HG02938 (cell line): ENCODE measurements around the gene KANSL1.

Experiments used
- ATAC-seq: cut with Tn5 transposase; IDR thresholded peaks from one replicate; pipeline ENCODE4 v1.9.1; 2021; ENCODE audit warnings: mild to moderate bottlenecking, moderate library complexity; ENCODE audit not compliant: unreplicated experiment

Gene KANSL1

GRCh38 chr17:46043606-46044005 lies 149.6 kb downstream of the KANSL1 start:
- no peak for ATAC-seq

DNA sequence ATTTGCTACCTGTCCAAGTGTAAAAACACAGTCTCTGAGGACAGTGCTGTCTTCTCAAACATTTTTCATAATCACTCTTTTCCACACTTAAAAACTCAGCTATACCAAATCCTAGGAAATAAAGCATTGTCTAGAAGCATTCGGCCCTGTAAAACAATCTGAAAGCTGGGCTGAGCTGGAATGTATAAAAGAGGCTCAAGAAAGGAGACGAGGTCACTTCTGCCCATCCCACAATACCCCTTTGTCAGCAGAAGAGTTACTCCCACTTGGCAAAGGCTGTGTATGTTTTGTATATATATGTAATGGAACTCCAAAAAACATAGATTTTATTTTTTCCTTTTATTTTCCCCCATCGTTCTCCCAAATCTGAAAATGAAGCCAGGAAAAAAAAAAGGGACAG lies 150.3 kb downstream of the KANSL1 start:
- no peak for ATAC-seq

DNA sequence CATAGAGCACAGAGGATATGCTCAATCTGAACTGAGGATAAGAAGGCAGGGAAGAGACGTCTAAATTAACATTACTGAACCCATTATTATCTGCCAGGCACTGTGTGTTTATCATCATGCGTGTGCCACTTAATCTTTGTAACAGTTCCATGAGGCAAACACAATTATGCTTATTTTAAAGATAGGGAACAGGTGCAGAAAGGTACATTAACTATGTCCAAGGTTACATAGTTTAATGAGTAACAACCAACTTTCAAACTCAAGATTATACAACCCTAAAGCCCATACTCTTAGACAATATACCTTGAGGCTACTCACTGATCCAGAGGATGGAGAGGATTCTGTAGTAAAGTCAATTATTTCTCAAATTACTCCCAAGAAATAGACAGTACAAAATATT lies 151.0 kb downstream of the KANSL1 start:
- ATAC-seq = no peak

GRCh38 chr17:46039592-46040186 lies 153.5 kb downstream of the KANSL1 start:
- ATAC-seq = no peak

DNA sequence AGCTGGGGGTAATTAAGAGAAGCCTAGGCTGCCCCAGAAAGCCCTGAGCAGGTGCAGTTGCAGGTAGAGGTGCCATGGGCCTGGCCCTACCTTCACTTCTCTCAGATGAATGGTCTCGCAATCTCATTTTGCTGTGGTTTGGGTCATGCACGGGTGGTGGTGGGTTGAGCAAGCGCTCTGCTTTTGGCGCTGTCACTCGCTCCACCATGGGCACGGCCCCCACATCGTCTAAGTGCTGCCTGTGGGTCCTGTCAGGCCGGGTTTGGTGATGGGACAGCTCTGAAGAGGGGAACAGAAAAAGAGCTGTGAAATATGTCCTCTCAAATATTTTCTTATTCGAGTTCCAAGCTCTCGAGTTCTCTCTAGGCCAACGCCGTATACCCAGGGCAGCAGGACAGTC lies 154.3 kb downstream of the KANSL1 start:
- ATAC-seq = no peak

- ATAC-seq = no peak
These were observed 154.8 kb downstream of the KANSL1 start for GRCh38 chr17:46038414-46038813.

DNA sequence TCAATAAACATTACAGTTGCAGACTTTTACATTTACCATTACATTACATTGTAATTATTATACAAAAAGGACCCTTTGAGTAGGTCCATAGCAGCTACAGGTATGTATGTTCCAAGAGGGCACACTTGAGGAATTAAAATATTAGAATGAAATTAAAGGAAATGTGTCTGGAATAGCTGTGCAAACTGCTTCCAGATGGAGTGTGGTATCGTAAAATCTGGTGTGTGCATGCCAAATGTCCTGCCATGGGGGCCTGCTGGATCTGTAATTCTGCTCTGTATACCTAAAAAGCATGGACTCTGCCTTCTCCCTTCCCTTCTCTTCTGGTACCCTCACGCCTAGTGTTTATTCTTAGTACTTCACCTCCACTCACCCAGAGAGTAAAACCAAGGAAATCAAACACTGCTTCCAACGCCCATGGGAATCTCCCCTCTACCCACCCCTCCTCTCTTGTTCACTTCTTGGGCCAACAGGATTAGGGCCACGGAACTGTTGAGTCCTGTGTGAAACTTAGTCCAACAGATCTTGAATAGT lies 155.4 kb downstream of the KANSL1 start:
- no peak for ATAC-seq

- no peak for ATAC-seq
These were observed 156.7 kb downstream of the KANSL1 start for GRCh38 chr17:46036491-46036890.

DNA sequence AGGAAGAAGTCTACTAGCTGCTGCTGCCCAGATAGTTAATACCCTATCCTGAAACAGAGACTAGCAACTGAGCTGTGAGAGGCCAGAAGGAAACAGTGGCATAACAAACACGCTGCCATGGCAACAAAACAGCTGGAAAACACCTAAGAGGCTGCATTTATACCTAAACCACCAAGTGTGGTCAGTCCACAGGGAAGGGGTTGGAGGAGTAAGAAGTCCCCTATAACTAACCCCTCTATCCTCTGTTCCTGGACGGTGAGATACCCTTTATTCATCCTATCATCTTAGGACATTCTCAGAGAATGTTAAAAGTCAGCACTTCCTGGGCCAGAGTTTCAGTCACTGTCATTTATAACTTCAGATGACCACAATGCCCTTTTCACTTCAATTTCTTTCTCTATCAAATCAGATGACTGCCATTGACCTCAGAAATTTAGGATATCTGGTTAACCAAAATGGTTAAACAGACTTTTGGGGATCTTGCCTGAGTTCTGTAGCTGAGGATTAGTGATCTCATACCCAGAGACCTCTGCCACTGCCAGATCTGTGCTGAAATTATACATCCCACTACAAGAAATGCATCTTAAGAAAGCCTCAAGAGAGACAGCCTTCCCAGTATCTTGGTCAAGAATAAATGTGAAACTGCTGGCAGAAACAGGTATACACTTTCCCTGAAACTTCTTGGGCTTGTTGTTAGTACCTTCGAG lies 158.0 kb downstream of the KANSL1 start:
- no peak for ATAC-seq

DNA sequence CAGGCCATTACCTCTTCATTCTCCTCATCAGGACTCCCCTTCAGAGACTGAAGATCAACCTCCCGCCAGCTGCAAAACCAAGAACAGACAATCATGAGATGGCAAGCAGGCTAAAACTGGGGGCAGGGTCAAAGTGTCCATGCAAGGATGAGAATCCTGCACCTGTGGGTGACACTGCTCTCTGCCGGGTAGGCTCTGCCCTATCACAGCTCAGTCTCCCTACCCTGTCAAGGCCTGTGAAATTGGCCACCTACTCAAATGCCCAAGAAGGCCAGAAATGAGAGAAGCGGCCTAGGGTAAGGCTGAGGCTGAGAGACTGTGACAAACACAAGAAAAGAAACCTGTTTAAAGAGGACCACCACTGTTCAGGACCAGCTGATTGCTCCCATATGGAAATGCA lies 159.8 kb downstream of the KANSL1 start:
- no peak for ATAC-seq

DNA sequence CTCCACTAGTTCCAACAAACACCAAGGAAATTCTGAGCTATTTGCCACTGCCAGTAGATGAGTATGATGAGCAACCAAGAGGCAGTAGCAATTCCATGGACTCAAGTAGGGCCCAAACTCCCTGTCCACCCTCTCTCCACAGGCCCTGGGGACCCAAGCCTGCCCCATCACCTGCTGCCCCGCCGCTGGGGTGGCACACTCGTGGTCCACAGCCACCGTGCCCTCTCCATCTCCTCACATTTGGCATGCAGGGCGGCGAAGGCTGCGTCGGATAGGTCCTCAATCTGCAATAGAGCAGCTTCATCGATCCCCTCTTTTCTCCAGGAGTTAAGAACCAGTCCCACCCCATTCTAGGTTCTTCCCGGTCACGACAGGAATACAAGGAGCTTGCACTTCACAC lies 160.3 kb downstream of the KANSL1 start:
- no peak for ATAC-seq

DNA sequence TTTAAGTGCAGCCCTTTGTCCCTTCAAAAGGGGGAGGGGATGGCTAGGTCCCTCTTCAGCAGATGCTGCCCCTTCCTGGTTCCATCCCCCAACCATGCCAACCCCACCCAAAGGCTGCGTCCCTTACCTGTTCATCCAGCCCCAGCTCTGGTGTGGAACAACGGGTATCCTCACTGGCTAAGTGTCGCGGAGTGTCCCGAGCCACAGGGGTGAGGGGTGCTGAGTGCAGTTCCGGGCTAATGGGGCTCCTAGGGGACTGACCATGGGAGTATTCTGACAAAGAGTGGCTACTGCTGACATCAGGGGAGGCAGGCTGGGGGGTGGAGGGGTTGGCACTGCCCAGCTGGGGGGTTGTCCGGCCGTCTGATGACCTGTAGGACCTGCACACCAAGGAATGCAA lies 161.3 kb downstream of the KANSL1 start:
- ATAC-seq = no peak

- no peak for ATAC-seq
These were observed 161.8 kb downstream of the KANSL1 start for GRCh38 chr17:46031440-46031839.

GRCh38 chr17:46030752-46031151 lies 162.5 kb downstream of the KANSL1 start:
- ATAC-seq = no peak

- no peak for ATAC-seq
These were observed 163.6 kb downstream of the KANSL1 start for GRCh38 chr17:46029627-46030026.

GRCh38 chr17:46028981-46029565 lies 164.2 kb downstream of the KANSL1 start:
- no peak for ATAC-seq

- no peak for ATAC-seq
These were observed 164.9 kb downstream of the KANSL1 start for GRCh38 chr17:46028374-46028773.

DNA sequence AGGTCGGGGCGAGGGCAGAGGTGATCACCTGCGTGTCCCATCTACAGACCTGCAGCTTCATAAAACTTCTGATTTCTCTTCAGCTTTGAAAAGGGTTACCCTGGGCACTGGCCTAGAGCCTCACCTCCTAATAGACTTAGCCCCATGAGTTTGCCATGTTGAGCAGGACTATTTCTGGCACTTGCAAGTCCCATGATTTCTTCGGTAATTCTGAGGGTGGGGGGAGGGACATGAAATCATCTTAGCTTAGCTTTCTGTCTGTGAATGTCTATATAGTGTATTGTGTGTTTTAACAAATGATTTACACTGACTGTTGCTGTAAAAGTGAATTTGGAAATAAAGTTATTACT lies 165.3 kb downstream of the KANSL1 start:
- no peak for ATAC-seq

DNA sequence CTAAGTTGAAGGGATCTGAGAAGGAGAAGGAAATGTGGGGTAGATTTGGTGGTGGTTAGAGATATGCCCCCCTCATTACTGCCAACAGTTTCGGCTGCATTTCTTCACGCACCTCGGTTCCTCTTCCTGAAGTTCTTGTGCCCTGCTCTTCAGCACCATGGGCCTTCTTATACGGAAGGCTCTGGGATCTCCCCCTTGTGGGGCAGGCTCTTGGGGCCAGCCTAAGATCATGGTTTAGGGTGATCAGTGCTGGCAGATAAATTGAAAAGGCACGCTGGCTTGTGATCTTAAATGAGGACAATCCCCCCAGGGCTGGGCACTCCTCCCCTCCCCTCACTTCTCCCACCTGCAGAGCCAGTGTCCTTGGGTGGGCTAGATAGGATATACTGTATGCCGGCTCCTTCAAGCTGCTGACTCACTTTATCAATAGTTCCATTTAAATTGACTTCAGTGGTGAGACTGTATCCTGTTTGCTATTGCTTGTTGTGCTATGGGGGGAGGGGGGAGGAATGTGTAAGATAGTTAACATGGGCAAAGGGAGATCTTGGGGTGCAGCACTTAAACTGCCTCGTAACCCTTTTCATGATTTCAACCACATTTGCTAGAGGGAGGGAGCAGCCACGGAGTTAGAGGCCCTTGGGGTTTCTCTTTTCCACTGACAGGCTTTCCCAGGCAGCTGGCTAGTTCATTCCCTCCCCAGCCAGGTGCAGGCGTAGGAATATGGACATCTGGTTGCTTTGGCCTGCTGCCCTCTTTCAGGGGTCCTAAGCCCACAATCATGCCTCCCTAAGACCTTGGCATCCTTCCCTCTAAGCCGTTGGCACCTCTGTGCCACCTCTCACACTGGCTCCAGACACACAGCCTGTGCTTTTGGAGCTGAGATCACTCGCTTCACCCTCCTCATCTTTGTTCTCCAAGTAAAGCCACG lies 165.9 kb downstream of the KANSL1 start:
- ATAC-seq = no peak

DNA sequence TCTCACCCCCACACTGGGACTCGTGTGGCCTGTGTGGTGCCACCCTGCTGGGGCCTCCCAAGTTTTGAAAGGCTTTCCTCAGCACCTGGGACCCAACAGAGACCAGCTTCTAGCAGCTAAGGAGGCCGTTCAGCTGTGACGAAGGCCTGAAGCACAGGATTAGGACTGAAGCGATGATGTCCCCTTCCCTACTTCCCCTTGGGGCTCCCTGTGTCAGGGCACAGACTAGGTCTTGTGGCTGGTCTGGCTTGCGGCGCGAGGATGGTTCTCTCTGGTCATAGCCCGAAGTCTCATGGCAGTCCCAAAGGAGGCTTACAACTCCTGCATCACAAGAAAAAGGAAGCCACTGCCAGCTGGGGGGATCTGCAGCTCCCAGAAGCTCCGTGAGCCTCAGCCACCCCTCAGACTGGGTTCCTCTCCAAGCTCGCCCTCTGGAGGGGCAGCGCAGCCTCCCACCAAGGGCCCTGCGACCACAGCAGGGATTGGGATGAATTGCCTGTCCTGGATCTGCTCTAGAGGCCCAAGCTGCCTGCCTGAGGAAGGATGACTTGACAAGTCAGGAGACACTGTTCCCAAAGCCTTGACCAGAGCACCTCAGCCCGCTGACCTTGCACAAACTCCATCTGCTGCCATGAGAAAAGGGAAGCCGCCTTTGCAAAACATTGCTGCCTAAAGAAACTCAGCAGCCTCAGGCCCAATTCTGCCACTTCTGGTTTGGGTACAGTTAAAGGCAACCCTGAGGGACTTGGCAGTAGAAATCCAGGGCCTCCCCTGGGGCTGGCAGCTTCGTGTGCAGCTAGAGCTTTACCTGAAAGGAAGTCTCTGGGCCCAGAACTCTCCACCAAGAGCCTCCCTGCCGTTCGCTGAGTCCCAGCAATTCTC lies 166.8 kb downstream of the KANSL1 start:
- ATAC-seq = no peak
